ENCODE results near the gene TIGD1. TPM values are rescaled to one million over a fixed set of nuclear protein-coding genes. Genes with fewer than 3 reads are reported as not detected.

The TIGD1 gene
- total and polyA plus RNA-seq, 2 of the 13 experiments (the other 11 are each of a cell fraction or from before 2014, with no cell fraction given), result 3.5 to 9.5 TPM

DNA sequence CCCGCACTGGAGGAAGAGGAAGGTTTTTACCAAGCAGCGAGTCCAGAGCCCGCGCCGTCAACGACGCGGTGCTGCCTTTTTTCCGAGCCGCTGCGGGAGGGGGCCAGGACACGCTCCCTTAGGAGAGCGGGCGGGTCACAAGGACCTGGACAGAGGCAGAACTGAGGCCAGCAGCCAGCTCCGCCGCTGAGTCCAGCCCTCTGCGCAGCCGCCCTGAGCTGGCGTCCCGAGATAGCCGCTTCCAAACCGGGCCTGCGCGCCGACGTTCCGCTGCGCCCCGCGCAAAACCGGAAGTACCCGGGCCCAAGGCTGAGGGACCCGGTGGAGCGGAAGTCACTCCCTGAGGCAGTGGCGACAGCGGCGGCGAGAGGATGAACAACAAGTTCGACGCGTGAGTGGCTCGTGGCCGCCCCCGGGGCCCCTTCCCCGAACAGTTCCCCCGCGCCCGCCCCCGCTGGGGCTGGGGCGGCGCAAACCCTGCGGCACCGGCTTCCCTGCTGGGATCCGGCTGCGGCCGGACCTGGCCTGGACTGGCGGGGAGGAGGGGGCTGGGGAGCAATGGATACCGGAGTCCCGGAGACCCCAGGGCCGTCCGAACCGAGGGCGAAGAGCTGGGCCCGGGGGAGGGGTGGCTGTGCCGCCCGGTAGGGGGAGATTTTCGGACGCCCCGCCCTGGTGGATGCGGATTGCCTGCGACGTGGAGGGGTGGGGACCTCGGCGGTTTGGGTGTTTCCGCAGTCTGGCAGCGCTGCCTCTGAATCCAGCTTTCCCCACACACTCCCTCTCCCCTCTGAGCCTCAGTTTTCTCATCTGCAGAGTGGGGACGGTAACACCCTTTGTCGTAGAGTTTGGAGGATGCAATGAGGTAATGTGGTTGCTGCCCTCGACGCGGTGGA lies at the start of gene TIGD1, which contains the start of gene EIF4E2 (continued):
- TF ChIP-seq, protein P1, sequence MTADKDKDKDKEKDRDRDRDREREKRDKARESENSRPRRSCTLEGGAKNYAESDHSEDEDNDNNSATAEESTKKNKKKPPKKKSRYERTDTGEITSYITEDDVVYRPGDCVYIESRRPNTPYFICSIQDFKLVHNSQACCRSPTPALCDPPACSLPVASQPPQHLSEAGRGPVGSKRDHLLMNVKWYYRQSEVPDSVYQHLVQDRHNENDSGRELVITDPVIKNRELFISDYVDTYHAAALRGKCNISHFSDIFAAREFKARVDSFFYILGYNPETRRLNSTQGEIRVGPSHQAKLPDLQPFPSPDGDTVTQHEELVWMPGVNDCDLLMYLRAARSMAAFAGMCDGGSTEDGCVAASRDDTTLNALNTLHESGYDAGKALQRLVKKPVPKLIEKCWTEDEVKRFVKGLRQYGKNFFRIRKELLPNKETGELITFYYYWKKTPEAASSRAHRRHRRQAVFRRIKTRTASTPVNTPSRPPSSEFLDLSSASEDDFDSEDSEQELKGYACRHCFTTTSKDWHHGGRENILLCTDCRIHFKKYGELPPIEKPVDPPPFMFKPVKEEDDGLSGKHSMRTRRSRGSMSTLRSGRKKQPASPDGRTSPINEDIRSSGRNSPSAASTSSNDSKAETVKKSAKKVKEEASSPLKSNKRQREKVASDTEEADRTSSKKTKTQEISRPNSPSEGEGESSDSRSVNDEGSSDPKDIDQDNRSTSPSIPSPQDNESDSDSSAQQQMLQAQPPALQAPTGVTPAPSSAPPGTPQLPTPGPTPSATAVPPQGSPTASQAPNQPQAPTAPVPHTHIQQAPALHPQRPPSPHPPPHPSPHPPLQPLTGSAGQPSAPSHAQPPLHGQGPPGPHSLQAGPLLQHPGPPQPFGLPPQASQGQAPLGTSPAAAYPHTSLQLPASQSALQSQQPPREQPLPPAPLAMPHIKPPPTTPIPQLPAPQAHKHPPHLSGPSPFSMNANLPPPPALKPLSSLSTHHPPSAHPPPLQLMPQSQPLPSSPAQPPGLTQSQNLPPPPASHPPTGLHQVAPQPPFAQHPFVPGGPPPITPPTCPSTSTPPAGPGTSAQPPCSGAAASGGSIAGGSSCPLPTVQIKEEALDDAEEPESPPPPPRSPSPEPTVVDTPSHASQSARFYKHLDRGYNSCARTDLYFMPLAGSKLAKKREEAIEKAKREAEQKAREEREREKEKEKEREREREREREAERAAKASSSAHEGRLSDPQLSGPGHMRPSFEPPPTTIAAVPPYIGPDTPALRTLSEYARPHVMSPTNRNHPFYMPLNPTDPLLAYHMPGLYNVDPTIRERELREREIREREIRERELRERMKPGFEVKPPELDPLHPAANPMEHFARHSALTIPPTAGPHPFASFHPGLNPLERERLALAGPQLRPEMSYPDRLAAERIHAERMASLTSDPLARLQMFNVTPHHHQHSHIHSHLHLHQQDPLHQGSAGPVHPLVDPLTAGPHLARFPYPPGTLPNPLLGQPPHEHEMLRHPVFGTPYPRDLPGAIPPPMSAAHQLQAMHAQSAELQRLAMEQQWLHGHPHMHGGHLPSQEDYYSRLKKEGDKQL (CRISPR knock-in tag; IDR thresholded peaks at IDR 0.05; ENCODE audit: low read depth), result peak; percentile 79; the same call in 1 of the 2 replicates
- TF ChIP-seq, protein P2, sequence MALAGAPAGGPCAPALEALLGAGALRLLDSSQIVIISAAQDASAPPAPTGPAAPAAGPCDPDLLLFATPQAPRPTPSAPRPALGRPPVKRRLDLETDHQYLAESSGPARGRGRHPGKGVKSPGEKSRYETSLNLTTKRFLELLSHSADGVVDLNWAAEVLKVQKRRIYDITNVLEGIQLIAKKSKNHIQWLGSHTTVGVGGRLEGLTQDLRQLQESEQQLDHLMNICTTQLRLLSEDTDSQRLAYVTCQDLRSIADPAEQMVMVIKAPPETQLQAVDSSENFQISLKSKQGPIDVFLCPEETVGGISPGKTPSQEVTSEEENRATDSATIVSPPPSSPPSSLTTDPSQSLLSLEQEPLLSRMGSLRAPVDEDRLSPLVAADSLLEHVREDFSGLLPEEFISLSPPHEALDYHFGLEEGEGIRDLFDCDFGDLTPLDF (CRISPR knock-in tag; IDR thresholded peaks at IDR 0.05), result peak; percentile 84
- TF ChIP-seq MIXL1 (CRISPR knock-in tag; IDR thresholded peaks at IDR 0.05) (peak; percentile 84), DNMT1 (CRISPR knock-in tag; IDR thresholded peaks at IDR 0.05) (peak; percentile 96; the same call in 1 of the 2 replicates), NR2C2 (CRISPR knock-in tag; IDR thresholded peaks at IDR 0.05; ENCODE audit: borderline replicate concordance) (peak; percentile 93), ZFP82 (CRISPR knock-in tag; IDR thresholded peaks at IDR 0.05; ENCODE audit: borderline replicate concordance) (peak; percentile 89; the same call in 1 of the 2 replicates), RBM22 (optimal IDR thresholded peaks at IDR 0.05; ENCODE audit: low read length) (no peak), ZNF232 (CRISPR knock-in tag; IDR thresholded peaks at IDR 0.05; ENCODE audit: borderline replicate concordance) (peak; percentile 99), FOXJ3 (CRISPR knock-in tag; IDR thresholded peaks at IDR 0.05; ENCODE audit: borderline replicate concordance) (peak; percentile 92), MIER3 (CRISPR knock-in tag; IDR thresholded peaks at IDR 0.05; ENCODE audit: borderline replicate concordance) (peak; percentile 90; the same call in 1 of the 2 replicates)
- TF ChIP-seq, protein P3, sequence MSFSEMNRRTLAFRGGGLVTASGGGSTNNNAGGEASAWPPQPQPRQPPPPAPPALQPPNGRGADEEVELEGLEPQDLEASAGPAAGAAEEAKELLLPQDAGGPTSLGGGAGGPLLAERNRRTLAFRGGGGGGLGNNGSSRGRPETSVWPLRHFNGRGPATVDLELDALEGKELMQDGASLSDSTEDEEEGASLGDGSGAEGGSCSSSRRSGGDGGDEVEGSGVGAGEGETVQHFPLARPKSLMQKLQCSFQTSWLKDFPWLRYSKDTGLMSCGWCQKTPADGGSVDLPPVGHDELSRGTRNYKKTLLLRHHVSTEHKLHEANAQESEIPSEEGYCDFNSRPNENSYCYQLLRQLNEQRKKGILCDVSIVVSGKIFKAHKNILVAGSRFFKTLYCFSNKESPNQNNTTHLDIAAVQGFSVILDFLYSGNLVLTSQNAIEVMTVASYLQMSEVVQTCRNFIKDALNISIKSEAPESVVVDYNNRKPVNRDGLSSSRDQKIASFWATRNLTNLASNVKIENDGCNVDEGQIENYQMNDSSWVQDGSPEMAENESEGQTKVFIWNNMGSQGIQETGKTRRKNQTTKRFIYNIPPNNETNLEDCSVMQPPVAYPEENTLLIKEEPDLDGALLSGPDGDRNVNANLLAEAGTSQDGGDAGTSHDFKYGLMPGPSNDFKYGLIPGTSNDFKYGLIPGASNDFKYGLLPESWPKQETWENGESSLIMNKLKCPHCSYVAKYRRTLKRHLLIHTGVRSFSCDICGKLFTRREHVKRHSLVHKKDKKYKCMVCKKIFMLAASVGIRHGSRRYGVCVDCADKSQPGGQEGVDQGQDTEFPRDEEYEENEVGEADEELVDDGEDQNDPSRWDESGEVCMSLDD (CRISPR knock-in tag; IDR thresholded peaks at IDR 0.05; ENCODE audit: borderline replicate concordance), result peak; percentile 91
- TF ChIP-seq, protein P4, sequence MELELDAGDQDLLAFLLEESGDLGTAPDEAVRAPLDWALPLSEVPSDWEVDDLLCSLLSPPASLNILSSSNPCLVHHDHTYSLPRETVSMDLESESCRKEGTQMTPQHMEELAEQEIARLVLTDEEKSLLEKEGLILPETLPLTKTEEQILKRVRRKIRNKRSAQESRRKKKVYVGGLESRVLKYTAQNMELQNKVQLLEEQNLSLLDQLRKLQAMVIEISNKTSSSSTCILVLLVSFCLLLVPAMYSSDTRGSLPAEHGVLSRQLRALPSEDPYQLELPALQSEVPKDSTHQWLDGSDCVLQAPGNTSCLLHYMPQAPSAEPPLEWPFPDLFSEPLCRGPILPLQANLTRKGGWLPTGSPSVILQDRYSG (CRISPR knock-in tag; IDR thresholded peaks at IDR 0.05), result peak; percentile 98
- TF ChIP-seq, protein P5, sequence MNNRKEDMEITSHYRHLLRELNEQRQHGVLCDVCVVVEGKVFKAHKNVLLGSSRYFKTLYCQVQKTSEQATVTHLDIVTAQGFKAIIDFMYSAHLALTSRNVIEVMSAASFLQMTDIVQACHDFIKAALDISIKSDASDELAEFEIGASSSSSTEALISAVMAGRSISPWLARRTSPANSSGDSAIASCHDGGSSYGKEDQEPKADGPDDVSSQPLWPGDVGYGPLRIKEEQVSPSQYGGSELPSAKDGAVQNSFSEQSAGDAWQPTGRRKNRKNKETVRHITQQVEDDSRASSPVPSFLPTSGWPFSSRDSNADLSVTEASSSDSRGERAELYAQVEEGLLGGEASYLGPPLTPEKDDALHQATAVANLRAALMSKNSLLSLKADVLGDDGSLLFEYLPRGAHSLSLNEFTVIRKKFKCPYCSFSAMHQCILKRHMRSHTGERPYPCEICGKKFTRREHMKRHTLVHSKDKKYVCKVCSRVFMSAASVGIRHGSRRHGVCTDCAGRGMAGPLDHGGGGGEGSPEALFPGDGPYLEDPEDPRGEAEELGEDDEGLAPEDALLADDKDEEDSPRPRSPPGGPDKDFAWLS (CRISPR knock-in tag; IDR thresholded peaks at IDR 0.05; ENCODE audit: borderline replicate concordance), result peak; percentile 24; the same call in 1 of the 2 replicates
